HEK293T (cell line): Measurements from ENCODE around the gene RGL1.

ENCODE experiments used
- ARNT ChIP-seq: fragments of 450-650 bp; IDR thresholded peaks from 2 replicates; pipeline ENCODE4 v1.6.1; 2017; ENCODE audit warnings: mild to moderate bottlenecking
- BHLHE40 ChIP-seq: fragments of 450-650 bp; IDR thresholded peaks from 2 replicates; pipeline ENCODE4 v1.6.1; 2016; ENCODE audit warnings: mild to moderate bottlenecking, moderate library complexity, borderline replicate concordance
- ELF4 ChIP-seq: fragments of 450-650 bp; IDR thresholded peaks from 2 replicates; pipeline ENCODE4 v1.6.1; 2017; ENCODE audit warnings: antibody characterized with exemption
- FOXA1 ChIP-seq: fragments of 450-650 bp; IDR thresholded peaks from 2 replicates; pipeline ENCODE4 v1.6.1; 2016; ENCODE audit warnings: mild to moderate bottlenecking
- FOXK2 ChIP-seq: fragments of 450-650 bp; IDR thresholded peaks from 2 replicates; pipeline ENCODE4 v1.6.1; 2016; ENCODE audit warnings: mild to moderate bottlenecking
- FOXM1 ChIP-seq: fragments of 450-650 bp; IDR thresholded peaks from 2 replicates; pipeline ENCODE4 v1.6.1; 2017; ENCODE audit warnings: mild to moderate bottlenecking, borderline replicate concordance
- HDGF ChIP-seq: fragments of 450-650 bp; IDR thresholded peaks from 2 replicates; pipeline ENCODE4 v1.6.1; 2017; ENCODE audit warnings: antibody characterized with exemption, borderline replicate concordance
- LEF1 ChIP-seq: fragments of 450-650 bp; IDR thresholded peaks from 2 replicates; pipeline ENCODE4 v1.6.1; 2017; ENCODE audit warnings: mild to moderate bottlenecking, borderline replicate concordance
- NFRKB ChIP-seq: fragments of 450-650 bp; IDR thresholded peaks from 2 replicates; pipeline ENCODE4 v1.6.1; 2016; ENCODE audit warnings: mild to moderate bottlenecking, moderate library complexity
- PKNOX1 ChIP-seq: fragments of 450-650 bp; IDR thresholded peaks from 2 replicates; pipeline ENCODE4 v1.6.1; 2016
- SP1 ChIP-seq: fragments of 450-650 bp; IDR thresholded peaks from 2 replicates; pipeline ENCODE4 v1.6.1; 2017
- SUZ12 ChIP-seq: fragments of 450-650 bp; IDR thresholded peaks from 2 replicates; pipeline ENCODE4 v1.6.1; 2016; ENCODE audit warnings: mild to moderate bottlenecking
- TARDBP ChIP-seq: fragments of 450-650 bp; IDR thresholded peaks from 2 replicates; pipeline ENCODE4 v1.6.1; 2016
- ZNF384 ChIP-seq: fragments of 450-650 bp; IDR thresholded peaks from 2 replicates; pipeline ENCODE4 v1.6.1; 2016

GRCh38 chr1:183886853-183887252, 81.9 kb downstream of the RGL1 start:
- TF ChIP-seq ELF4 (no peak), SUZ12 (no peak), FOXA1 (no peak), BHLHE40 (no peak), TARDBP (no peak), HDGF (no peak), FOXM1 (no peak), SP1 (no peak), NFRKB (no peak), PKNOX1 (no peak), LEF1 (no peak), ARNT (no peak), FOXK2 (no peak), ZNF384 (no peak)
